GM11168 (cell line): ENCODE data around the gene ZFHX3.

ENCODE experiments used
- in situ Hi-C: fragments of 300-500 bp; cut with MboI; formaldehyde crosslinking; loops from one replicate; pipeline ENCODE4 v1.12.0; 2022; ENCODE audit warnings: low sequenced_read_pairs; ENCODE audit not compliant: unreplicated experiment

ZFHX3 gene

DNA sequence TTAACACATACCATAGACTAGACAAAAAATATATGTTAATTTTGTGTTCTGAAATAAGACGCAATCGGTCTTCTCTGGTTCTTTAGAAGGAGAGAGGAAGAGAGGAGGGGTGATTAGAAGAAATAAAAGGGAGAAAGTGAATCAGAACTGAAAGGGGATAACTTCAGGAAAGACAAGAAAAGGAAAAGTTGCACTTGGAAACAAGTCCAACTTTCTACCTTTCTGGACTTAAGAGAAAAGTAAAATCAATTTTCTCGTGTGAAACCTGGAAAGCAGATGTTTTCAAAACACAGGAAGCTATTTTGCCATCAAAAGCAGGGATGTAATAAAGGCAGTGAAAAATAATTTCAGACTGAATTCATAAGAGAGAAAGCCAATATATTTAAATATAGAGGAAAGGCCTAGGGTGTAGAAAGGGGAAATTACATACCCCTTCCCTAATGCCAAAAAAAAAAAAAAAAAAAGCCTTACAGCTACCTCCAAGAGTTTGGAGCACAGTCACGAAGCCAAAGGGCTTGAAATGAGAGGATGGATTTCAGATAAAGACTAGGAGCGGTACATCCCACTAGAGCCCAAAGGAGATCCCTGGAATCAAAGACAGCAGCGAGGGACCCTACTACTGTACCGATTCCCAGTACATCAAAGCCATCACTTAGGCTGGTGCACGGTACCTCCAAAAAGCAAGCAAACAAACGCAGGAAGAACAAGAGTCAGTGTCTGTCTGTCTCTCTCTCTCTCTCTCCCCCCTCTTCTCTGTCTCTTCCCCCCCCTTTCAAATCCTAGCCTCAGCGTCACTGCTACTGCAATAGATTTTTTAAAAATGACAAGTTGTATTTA is 12.1 kb upstream of the ZFHX3 start:
- in situ Hi-C loops, result loop anchor here (25.0 kb wide), 1 partner anchor 398 kb away; no protein-coding TSS in a partner anchor

DNA sequence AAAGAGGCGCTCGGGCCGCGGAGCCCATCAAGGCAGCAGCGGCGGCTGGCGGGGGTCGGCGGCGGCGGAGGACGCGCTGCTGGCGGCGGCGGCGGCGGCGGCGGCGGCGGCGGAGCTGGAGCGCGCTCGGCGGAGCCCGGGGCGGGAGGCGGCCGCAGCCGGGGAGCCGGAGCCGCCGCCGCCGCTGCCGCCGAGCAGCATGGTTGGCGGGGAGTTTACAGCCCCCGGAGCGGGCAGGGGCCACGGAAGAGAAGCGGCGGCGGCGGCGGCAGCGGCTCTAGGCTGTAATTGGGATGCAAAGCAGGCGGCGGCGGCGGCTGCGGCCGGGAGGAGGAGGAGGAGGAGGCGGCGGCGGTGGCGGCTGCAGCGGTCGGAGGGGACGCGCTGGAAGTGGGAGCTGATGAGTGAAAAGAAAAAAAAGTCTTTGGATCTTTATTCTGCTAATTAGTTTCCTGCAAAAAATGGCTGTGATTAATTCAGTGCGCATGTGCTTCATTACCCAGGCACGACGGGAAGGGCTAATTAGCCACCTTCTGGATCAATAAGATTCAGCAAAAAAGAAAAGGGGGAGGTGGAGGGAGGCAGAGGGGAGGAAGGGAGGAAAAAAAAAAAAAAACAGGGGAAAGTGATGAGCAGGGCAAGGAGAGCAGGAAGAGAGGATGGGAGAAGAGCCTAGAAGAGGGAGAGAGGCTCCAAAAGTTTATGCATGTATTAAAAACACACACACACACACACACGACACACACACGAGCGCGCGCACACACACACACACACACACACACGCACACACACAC is 10.9 kb upstream of the ZFHX3 start:
- in situ Hi-C loops, result loop anchor here (25.0 kb wide), 1 partner anchor 397 kb away; no protein-coding TSS in a partner anchor

DNA sequence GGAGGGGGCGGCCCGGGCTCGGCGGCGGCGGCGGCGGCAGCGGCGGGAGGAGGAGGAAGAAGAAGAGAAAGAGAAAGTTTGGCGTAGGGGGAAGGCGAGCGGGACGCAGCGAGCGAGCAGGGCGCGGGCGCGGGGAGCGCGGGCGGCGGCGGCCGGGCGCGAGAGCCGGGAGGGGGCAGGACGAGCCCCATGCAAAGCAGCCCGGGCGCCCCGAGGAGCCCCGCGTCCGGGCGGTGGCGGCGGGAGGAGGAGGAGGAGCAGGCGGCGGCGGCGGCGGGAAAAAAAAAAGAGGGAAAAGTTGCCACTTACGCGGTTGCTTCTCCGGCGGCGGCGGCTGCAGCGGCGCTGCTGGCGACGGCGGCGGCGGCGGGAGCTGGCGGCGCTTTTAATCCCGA is 10.3 kb upstream of the ZFHX3 start:
- in situ Hi-C loops, result loop anchor here (25.0 kb wide), 1 partner anchor 396 kb away; no protein-coding TSS in a partner anchor

DNA sequence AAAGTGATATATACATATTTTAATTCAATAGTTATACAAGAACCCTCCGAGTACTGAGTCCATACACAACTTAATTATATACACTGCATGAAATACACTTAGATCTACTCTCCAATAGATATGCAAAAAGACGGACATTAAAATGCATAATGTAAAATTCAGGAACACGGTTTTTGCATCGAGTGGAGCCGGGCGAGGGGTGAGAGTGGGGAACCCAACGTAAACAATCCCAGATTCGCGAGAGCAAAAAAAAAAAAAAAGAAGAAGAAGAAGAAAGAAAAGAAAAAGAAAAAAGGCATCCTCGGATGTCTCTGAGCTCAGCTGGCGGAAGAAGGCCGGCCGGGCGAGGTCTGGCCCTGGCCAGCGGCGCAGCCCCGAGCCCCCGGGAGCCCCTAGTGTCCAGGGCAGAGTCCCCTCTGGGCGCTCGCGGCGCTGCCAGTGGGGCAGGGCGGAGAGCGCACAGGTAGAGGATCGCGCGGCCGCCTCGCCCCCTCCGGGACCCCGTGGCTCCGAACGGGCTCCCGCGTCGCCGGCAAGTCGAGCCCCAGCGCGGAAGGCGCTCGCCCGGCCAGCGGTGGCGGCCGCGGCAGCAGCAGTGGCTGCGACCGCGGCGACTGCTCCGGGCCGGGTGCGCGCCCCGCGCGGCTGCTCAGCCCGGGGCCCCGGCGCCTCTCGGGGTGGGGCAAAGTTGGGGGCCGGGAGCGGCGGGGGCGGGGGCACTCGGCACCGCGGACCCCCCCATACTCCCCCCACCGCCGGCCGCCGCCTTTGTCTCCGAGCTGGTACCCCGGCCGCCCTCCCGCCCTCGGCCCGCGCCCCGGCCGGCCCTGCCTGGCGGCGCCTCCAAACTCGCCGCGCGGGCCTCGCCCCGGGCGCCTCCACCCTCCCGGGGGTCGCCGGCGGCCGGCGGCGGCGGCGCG is 9.6 kb upstream of the ZFHX3 start:
- in situ Hi-C loops, result loop anchor here (25.0 kb wide), 1 partner anchor 395 kb away; no protein-coding TSS in a partner anchor

DNA sequence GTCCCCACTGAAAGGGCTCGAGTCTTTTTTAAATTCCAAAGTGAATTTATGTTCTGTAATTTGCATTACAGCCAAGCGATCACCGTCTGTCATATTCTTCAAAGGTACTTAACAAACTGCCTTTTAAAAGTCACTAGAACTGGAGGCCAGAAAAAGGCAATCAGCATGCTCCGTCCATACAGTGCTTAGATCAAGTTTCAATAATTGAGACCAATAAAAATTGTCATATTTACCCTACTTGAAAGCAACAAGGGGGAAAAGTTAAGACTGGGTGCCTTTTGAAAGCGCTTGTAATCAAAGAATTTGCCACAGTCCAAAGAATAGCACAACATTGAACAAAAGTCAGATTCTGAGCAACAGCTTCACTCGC is 9.0 kb upstream of the ZFHX3 start:
- in situ Hi-C loops, result loop anchor here (25.0 kb wide), 1 partner anchor 395 kb away; no protein-coding TSS in a partner anchor

DNA sequence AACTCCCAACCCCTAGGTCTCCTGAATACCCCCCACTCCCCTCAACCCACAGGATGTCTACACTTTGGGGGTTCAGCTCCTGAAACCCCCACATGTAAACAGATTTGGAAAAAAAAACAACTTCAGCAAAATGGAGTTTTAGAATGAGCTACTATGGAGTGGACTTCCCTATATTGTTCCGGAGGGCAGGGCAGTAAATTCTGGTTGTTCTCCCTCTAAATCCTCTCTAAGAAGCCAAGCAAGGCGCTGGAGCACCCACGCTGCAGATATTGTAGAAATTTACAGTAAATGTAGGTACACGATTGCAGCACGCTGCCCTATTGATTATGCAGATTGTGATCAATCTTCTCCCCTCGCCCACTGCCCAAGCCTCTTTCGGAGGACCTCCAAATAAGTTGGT is 8.5 kb upstream of the ZFHX3 start:
- in situ Hi-C loops, result loop anchor here (25.0 kb wide), 1 partner anchor 394 kb away; no protein-coding TSS in a partner anchor

DNA sequence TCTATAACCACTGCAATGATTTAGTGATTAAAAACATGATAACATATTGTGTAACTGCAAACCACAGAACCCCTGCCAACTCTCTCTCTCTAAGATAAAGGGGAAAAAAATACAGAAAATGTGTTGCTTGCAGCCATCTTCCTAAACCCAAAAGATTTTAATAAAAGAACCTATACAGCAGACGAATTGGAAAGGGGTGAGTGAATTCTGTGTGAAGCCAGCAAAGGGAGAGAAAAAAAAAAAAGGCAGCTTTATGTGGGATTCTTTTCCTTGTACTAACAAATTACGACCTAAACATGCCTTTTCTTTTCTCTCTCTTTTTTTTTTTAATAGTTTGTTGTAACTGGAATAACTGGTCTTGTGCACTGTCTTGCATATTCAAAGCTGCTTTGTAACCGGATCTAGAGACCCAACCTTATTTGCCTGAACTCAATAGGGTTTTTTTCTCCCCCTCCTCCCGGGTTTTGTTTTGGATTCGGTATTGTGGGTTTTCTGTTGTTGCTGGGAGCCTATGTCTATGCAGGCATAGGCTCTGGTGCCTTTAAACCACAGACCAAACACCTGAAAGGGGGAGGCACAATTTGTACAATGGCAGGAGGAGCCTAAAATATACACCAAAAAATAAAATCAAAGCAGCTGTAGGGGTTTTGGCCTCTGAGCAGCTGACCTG is 7.0 kb upstream of the ZFHX3 start:
- in situ Hi-C loops, result loop anchor here (25.0 kb wide), 1 partner anchor 393 kb away; no protein-coding TSS in a partner anchor

DNA sequence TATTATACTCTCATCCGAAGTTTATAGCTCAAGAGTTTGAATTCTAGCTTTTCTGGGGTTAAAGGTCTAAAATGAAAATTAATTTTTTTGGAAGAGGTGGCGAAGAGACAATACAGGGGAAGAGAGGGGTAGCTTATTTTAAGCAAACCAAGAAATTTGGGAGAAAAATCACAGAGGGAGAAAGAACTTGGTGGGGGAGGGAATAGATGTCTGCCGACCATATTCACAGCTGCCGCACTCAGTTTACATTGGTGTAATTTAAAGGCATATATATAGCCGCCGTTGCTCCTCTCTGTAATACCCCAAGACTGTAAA is 6.5 kb upstream of the ZFHX3 start:
- in situ Hi-C loops, result loop anchor here (25.0 kb wide), 1 partner anchor 392 kb away; no protein-coding TSS in a partner anchor

DNA sequence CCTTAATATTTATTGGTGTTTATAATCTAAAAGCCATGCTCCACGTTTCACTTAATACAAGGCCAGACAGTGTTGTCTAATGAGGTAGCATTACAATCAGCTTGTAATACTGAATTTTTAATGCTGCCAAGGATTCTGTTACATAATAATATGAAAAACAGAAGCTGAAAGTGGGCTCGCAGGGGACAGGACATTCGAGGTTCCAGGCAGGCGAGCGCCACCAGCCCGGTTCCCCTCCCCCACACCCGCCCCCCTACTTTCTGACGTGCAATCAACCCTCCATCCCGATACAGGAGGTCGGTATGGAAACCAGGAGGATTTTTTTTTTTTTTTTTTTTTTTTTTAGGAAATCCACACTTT is 6.2 kb upstream of the ZFHX3 start:
- in situ Hi-C loops, result loop anchor here (25.0 kb wide), 1 partner anchor 392 kb away; no protein-coding TSS in a partner anchor

DNA sequence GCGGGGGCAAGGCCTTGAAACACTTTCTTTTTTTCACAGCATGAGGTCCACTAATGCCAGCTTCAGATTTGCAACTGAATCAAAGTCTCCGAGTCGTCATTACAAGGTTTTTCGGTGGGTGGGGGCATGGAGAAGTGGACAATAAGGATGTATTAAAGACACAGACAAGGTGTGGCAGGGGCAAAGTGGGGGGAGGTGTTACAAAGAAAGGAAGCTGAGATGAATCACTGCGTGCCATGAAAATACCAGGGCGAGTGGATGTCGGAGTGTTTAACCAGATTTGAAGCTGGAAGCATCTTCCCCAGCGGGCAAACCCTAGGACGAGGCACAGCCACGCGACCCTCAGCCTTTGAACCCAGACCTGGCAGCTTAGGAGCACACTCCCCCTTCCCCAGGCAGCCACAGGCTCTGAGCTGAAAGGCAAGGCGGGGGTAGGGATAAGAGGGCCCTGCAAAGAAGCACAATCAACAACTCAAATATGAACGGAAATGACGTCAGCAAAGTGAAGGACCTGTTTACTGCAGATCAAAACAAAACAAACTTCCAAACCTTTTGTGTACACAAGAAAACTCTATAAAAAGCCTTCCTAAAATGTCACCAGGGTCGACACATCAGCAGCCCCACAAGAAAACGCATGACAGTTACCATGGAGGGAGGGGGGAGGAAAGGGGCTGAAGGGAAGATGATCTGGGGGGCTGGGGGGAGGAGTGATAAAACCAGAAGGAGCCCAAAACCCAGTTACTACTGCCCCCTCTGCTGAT is 5.6 kb upstream of the ZFHX3 start:
- in situ Hi-C loops, result loop anchor here (25.0 kb wide), 1 partner anchor 391 kb away; no protein-coding TSS in a partner anchor

DNA sequence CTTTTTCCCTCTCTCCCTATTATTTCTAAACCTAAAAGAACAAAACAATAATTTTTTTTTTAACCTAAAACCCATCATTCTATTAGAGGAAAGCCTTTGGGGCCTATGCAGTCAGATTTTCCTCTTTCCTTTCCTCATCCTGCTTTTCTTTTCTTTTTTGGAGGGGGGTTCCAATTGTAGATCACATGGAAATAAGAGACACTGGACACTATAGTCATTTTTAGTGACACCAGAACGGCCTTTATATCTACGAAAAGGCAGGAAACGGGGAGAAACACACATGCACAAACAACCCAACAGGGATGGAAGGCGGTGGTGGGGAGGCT is 5.1 kb upstream of the ZFHX3 start:
- in situ Hi-C loops, result loop anchor here (25.0 kb wide), 1 partner anchor 391 kb away; no protein-coding TSS in a partner anchor

DNA sequence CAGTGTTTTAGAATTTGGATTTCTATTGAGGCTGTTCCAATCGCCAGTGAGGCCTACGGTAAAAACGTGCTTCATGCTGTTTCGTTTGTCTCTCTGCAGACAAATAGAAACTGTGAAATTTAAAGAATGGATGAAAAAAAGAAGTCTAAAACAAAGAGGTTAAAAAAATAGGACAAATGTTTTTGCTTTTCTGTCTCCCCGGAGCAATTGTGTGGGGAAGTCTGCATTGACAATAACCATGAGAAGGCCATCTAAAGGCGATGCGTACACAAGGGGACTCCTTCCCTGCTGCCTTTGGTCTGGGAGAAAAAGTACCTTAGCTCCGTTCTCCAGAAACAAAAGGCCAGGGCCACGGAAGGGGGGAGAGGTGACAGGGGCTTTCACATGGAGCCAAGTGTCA is 4.6 kb upstream of the ZFHX3 start:
- in situ Hi-C loops, result loop anchor here (25.0 kb wide), 1 partner anchor 390 kb away; no protein-coding TSS in a partner anchor

DNA sequence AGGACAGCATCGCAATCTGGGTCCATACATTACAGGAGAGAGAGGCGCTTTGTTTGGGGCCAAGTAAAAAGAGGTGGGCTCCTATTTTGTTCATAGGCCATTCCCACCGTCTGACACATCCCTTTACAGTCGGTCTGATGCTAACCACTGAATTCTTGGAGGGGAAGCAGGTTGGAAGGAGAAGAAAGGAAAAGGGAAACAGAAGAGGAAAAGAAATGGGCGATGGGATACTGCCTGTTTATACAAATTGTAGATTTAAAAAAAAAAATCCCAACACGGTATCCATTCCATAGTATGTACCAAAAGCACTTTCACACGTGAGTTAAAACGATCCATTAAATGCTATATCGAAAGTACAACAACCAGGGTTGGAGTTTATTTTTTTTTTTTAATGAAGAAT is 4.0 kb upstream of the ZFHX3 start:
- in situ Hi-C loops, result loop anchor here (25.0 kb wide), 1 partner anchor 390 kb away; no protein-coding TSS in a partner anchor

DNA sequence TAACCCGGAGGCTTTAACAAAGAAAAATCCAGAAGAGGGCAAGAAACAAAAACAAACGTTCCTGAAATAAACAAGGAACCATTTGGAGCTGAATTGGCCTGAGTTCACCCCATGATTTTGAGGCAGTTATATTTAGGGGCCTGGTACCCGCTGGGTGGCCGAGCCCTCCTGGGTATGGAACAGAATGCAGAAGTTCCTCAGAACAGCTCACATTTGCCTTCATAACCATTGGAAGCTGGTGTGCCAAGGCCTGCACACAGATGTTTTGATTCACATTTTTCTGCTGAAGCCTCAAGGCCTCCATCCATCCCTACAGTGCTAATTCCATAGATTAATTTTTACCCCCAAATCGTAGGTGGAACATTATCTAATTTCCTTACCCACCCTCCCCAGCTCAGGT is 3.3 kb upstream of the ZFHX3 start:
- in situ Hi-C loops, result loop anchor here (25.0 kb wide), 1 partner anchor 389 kb away; no protein-coding TSS in a partner anchor

DNA sequence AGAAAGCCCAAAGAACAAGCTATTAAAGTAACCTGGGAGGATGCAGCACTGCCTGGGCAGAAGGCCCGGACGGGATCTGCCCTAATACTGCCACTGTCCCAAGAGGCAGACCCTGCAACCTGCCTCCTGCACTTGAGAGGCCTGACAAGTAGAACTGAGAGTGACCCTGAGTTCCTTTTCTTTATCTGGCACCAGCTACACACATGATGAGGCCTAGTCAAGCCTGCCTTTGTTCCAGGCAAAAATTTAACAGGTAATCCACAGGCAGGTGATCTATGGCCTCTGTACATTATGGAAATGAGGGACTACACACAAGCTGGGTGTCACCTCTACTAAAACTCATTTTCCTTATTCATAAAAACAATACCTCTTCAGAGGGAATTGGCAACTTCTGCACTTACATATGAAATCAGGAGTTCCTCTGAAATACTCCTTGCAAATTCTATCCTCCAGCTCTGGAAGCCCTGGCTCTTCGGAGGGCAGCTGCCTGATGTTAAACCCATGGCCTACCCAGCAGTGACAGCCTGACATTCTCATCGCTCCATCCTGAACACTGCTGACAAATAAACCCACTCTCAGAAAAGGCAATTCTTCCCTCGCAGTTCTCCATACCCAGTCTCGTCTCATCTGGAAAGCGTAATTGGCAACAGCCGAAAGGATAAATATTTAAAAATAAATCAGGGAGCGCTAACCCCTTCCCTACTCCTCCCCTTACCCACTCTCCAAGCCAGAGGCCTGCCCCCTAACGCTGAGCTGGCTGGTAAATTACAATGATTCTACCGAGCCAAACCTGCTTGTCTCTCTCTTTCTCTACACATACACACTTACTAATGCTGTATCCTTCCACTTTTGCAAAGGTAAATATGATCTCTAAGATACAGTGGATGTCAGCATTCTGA is 2.5 kb upstream of the ZFHX3 start:
- in situ Hi-C loops, result loop anchor here (25.0 kb wide), 1 partner anchor 388 kb away; no protein-coding TSS in a partner anchor

DNA sequence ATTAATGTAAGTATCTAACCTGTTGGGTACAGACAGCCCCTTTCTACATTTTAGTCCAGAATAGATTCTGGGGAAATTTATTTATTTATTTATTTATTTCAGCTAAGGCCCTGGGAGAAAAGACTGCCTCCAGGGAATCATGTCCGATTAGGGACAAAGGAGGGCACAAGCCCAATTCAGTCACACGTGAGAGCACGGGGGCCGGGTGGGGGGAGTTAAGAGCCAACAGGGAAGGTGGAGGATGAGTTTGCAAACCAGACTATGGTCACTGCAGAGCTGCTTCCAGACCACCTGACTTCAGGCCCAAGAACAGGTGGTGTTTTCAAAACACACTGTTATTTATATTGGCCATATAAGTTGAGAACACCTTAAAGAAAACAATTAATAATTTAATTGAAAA is 1.6 kb upstream of the ZFHX3 start:
- in situ Hi-C loops, result no loop called here

DNA sequence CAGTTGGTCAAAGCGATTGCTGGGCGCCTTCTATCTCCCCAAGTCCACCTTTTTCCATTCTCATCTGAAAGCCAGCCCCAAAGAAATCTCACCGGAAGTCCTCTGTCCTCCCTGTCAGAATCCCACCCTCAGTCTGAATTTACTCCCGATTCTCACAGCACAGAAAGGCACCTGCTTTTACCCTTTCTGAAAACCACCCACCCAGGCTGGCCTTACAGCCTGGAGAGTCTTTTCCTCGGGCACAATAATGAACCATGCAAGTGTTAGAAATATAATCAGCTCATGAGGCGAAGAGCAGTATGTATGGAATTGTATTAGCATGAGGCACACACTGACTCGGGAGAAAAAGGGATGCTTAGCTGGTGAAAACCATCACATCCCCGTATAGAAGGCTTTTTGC is 1.2 kb upstream of the ZFHX3 start:
- in situ Hi-C loops, result no loop called here
